ENCODE measurements around the gene UAP1L1. TPM values are rescaled to one million over a fixed set of nuclear protein-coding genes. Genes with fewer than 3 reads are reported as not detected.

Gene UAP1L1
- total and polyA plus RNA-seq, 9 of the 15 experiments (the other 6 are each of a cell fraction or from before 2014, with no cell fraction given), result 0.20 to 8.6 (median 3.7) TPM

GRCh38 chr9:137034709-137035506 lies 42.4 kb upstream of the UAP1L1 start (continued):
- TF ChIP-seq SMAD3 (CRISPR knock-in tag; conservative IDR thresholded peaks at IDR 0.05), result no peak
- TF ChIP-seq HSF4 (CRISPR knock-in tag; IDR thresholded peaks at IDR 0.05; ENCODE audit: borderline replicate concordance), result no peak
- TF ChIP-seq ZNF224 (CRISPR knock-in tag; IDR thresholded peaks at IDR 0.05), result no peak
- no peak for TF ChIP-seq HOXB6 (CRISPR knock-in tag; IDR thresholded peaks at IDR 0.05; ENCODE audit: borderline replicate concordance)
- no peak for TF ChIP-seq RBM25 (IDR thresholded peaks at IDR 0.05; ENCODE audit: low read depth, low read length, severe bottlenecking)
- no peak for TF ChIP-seq XRCC3 (IDR thresholded peaks at IDR 0.05)
- TF ChIP-seq ZNF668 (CRISPR knock-in tag; IDR thresholded peaks at IDR 0.05), result no peak
- TF ChIP-seq ZNF12 (CRISPR knock-in tag; IDR thresholded peaks at IDR 0.05), result no peak
- no peak for TF ChIP-seq ZFP30 (CRISPR knock-in tag; IDR thresholded peaks at IDR 0.05; ENCODE audit: borderline replicate concordance)
- TF ChIP-seq CBFA2T3 (IDR thresholded peaks at IDR 0.05), result no peak
- no peak for TF ChIP-seq RBBP5 (IDR thresholded peaks at IDR 0.05; ENCODE audit: borderline replicate concordance, insufficient read depth, low read length, poor library complexity, severe bottlenecking)
- TF ChIP-seq ZNF592 (IDR thresholded peaks at IDR 0.05), result no peak
- no peak for TF ChIP-seq ESRRB (CRISPR knock-in tag; IDR thresholded peaks at IDR 0.05; ENCODE audit: borderline replicate concordance)
- TF ChIP-seq ZNF717 (CRISPR knock-in tag; IDR thresholded peaks at IDR 0.05), result no peak
- no peak for TF ChIP-seq PHF20 (IDR thresholded peaks at IDR 0.05; ENCODE audit: partially characterized antibody)
- TF ChIP-seq AFF4 (CRISPR knock-in tag; IDR thresholded peaks at IDR 0.05), result no peak
- 0 out of 2 replicates have a peak, but pooled peaks have one; percentile 34 for TF ChIP-seq SREBF1 (IDR thresholded peaks at IDR 0.05; ENCODE audit: borderline replicate concordance, low read depth, low read length)
- TF ChIP-seq ZBTB26 (CRISPR knock-in tag; IDR thresholded peaks at IDR 0.05), result no peak
- no peak for TF ChIP-seq DPF2 (IDR thresholded peaks at IDR 0.05)

All from K562 (cell line).